ENCODE results near the gene TNFAIP3.

The TNFAIP3 gene

DNA sequence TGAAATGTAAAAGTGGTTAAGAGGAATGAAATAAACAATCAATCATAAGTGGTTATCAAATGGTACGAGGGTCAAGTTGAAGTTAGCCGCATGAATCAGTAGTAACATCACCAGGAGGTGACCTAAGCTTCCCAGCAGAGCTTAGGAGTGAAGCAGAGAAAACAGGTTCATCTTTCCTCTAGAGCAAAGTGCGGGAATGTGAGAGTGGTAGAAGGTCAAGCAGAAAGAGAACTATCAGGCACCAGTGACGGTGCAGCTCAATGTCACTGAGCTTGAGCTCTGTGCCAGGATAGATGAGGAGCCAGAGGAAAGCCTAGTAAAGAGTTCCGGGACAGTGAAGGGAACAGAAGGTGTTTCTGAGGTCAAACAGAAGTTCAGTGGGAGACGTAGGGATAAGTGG is 20.8 kb upstream of the TNFAIP3 start:
- FAIRE-seq: no peak

DNA sequence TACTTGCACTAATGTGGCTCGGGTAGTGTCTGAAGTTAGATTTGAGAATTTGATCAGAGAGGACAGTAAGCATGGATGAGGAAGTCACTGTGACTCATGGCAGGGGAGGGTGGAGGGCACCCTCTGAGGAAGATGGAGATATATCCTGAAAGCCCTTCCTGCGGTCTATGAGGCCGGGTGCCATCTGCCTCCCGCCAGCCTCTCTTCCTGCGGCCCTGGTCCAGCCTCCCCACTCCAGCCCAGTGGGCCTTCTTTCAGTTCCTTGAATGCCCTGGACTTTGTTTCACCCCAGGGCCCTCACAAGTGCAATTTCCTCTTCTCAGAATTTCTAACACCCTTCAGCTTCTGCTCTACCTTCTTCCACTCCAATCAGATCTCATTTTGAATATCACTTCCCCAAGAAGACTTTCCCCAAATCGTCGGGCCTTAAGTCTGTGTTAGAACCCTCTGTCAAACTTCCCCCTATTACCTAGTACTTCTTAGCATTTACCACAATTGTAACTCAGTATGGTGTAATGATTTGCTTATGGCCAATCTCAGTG is 20.2 kb upstream of the TNFAIP3 start:
- FAIRE-seq: no peak

DNA sequence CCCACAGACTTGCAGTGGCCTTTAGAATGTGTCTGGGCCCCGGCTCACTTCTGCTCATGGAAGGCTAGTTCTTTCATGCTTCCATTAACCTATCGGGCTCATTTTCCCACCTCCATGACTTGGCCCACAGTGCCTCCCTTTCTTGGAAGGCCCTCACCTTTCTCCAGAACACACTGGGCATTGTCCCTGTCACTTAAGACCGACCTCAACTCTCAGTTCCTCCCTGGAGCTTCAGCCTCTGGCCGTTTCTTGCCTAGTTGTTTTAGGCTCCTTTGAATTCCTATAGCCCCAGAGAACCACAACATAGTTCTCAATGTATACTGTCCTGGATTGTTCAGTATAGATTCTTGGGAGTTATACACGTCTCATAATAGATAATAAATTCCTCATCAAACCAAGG is 19.3 kb upstream of the TNFAIP3 start:
- FAIRE-seq: no peak

DNA sequence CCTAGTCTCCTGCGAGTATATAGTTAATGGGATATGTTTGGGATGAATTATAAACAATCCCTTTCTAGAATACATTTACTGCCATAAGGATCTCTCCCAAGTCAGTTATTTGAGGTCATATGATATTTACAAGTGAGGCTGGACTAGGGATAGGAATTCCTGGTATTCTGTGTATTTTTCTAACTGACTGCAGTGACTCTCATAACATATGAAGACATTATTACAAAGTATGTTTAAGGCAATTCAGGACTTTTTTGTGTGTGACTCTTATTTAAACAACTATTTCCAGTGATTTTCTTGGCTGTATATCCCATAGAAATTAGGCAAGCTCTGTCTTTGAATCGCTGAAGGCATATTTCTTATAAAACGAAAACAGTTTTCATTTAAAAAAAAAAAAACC is 18.4 kb upstream of the TNFAIP3 start:
- no peak for FAIRE-seq

DNA sequence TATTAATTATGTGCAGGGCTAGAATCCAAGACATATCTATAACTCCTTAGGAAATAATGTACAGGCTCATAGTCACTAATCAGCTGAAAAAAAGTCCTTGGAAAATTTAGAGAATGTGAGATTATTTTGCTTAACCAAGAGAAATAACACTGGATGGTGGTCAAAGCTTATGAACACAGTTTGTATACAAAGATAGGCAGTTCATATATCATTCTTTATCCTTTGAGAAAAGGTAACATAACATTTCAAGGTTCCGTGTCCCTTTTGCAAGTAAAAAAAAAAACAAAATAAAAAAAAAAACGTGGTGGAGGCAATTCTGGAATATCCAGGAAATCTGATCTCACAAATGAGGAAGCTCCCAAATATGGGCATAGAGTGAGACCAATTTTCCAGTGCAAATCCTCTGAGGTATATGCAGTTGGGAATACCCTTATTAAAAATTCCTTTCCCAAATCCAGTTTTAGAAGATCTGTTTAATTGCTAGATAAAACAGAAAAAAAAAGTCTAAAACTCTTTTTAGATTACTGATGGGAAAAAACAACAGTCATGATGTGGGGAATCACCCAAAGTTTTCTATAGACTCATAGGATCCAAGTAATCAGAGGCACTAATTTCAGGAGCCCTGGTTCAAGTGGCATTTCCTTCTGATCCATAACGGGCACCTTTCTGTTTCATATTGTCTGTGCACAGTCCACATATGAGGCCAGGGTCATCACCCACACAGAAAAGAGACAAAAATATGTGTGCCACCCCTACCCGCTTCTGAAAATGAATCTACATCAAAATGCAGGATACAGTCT is 17.7 kb upstream of the TNFAIP3 start:
- FAIRE-seq: no peak

DNA sequence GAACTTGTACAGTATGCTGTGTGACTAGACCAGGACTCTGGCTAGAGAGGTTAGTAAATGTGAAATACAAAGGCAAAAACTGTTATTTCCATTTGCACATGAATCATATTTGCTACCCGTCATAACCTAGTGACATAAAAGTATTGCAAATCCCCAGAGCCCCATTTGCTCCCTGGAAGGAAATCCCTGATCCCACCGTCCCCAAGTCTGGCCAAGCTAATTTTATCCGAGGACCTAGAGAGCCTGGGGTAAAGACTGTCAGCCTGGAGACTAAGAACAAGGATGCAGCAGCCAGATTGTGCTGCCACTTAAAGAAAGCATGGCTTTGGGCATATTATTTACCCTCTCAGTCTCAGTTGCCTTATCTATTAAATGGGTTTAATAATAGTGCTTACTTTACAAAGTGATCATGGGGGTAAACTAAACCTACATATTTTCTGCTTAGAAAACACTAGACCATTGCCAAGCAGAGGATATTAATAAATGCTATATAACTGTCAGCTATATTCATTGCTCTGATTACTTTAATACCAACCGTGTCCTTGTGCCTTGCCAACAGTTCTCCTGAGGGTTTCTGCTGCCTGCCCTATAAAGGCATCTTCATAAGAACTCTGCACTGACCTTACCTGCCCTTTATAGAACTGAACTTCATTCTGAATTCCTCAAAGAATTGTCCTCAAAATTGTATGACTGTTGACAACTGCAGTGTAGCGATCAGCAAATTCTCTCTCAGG is 16.9 kb upstream of the TNFAIP3 start:
- no peak for FAIRE-seq

DNA sequence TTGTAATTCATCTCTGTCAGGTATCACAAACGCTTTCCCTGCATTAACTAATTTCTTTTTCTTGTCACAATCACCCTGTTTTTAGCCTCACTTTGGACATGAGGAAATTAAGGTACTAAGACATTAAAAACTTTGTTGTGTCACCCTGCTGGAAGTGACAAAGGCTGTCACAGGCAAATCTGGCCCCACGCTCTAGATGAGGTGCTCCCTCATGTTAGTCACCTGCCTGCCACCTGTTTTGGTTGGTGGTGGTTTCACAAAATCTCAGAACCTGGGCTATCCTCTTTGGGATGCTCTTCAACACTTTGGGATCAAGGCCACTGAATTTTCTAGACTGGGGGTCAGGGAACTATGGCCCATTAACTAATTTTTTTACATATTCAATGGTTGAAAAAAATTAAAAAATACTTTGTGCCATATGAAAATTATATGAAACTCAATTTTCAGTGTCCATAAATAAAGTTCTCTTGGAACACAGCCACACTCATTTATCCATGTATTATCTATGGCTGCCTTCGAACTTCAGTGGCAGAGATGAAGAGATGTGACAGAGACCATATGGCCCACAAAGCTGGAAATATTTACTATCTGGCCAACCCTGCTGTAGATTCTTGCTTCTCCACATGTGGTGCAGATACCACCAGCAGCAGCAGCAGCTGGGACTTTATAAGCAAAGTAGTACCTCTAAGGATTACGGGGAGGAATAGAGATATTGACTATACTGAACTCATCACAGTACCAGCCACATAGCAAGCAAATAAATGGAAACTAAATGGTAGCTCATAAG is 16.1 kb upstream of the TNFAIP3 start:
- no peak for FAIRE-seq

DNA sequence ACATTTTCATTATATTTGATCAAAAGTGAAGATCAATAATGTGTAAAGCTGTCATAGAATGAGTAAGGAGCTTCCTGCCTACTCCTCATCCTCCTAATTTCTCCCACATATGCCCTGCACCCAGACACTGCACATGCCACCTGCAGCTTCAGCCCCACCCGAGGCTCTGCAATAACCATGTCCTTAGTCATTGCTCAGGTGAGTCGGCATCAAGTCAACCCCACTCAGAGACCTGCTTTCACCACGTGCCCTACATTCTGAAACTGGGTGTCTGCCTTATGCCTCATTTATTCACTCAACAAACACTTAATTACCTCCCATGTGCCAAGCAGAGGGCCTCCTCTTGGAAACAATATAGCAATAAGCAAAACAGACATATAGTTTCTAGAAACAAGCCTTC is 15.4 kb upstream of the TNFAIP3 start:
- no peak for FAIRE-seq

DNA sequence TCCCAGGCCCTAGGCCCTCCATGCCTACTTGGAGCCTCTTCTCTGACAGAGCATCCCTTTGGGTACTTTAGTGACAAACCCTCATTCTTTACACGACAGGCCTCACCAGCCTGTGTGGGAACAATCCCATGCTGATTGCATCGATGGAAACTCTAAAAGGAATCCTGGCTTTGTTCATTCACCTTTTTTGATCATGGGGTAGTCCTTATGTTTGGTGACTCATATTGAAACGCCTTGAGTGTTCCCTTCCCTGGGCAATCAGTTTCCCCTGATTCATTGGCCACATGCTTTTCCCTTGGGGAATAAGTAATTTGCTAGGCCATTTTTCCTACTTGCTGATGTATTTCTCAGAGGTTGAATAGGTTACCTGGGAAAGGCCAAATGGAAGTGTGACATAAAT is 14.7 kb upstream of the TNFAIP3 start:
- no peak for FAIRE-seq

DNA sequence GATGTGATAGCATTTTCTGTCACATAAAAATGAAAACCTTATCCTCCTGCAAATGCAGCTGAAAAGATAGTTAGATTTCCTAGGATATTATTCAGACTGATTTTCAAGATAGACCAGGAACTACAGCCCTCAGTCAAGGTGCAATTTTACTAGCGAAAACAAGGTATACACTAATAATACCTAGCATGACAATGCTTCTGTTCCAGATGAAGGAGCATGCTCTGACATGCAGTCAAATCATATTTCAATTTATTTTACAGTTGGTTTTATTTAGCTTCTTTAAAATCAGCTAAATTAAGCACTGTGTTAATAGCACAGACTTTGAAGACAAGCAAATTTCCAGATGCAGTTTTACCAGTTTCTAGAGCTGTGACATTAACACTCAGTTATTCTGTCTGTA is 14.2 kb upstream of the TNFAIP3 start:
- FAIRE-seq: no peak

DNA sequence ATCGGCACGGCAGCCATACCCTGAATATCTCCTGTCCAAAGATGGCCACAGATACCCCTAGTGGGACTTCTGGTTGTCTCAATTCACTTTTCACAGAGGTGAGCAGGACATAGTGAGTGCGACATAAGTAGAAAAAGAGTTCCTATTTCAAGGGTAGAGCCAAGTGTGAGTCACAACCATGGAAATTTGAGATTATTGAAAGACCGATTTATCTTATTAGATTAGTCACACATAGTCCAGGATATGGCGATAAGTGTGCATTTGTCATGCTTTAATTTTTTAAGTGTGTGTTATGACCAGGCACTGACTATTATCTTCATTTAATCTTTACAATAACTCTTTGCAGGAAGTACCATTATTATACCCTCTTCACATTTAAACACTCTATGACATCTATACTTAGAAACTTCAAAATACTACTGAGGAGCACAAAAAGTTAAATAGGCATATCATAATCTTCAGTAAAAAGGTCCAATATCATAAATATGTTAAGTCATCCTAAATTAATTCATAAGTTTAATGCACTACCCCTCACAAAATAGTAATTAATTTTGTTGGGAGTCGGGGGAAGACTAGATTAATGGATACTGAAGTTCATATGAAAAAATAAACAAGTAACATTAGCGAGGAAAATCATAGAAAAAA is 13.4 kb upstream of the TNFAIP3 start:
- FAIRE-seq: no peak

DNA sequence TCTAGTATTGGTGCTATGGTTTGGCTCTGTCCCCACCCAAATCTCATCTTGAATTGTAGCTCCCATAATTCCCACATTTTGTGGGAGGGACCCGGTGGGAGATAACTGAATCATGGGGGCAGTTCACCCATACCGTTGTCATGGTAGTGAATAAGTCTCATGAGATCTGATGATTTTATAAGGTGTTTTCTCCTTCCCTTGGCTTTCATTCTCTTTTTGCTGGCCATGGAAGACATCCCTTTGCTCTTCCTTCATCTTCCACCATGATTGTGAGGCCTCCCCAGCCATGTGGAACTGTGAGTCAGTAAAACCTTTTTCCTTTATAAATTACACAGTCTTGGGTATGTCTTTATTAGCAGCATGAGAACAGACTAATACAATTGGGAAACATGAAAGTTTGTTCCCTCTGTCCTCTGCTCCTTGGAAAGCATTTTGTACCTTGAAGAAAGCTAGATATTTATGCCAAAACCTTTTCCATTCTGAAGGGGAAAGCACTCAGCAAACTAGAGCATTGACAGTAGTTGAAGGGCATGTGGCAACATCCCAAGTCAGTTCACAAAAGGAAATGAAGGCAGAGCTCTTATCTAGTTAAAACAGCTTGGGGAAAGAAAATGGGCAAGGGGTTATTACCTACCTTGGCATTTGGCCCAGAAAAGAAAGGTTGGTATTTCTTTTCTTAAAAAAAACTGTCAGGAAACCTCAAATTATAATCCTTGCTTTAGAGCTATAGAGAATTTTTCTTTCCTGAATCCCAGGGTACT is 10.7 kb upstream of the TNFAIP3 start:
- no peak for FAIRE-seq

DNA sequence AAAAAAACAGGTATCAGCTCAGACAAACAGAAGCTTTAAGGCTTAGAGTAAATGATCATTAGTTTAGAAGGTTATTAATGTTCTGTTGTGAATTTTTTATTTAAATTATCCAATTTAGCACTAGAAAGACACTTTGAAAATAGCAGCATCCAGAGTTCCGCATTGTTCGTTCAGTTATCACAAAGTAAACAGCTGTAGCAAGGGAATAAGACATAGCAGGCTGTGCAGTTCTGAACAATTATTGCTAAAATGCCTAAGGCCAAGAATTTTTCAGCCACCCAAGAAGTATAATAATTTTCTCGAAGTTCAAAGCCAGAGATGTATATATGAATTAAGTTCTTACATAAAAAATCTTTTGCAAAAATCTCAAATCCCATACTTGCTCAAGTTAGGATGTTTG is 8.0 kb upstream of the TNFAIP3 start:
- no peak for FAIRE-seq

DNA sequence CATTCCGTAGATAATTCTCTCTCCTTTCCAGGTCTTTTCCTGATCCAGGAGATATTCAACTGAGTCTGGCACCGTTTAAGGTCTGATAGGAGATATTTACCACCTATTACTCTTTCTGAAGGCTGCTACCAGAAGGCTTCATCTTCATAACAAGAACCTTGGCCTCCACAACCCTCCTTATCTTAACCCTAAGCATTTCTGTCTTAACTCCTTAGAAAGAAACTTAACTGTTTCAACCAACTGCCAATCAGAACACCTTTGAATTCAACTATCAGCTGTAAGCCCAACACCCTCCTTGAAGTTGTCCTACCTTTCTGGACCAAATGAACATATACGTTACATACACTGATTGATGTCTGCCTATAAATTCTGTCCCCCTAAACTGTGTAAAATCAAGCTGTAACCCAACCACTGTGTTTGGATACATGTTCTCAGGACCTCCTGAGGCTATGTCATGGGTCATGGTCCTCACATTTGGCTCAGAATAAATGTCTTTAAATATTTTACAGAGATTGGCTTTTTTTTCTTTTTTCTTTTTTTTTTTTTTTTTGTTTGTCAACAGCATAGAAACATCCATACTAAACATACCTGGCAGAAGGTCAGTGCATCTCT is 6.6 kb upstream of the TNFAIP3 start:
- FAIRE-seq: no peak

DNA sequence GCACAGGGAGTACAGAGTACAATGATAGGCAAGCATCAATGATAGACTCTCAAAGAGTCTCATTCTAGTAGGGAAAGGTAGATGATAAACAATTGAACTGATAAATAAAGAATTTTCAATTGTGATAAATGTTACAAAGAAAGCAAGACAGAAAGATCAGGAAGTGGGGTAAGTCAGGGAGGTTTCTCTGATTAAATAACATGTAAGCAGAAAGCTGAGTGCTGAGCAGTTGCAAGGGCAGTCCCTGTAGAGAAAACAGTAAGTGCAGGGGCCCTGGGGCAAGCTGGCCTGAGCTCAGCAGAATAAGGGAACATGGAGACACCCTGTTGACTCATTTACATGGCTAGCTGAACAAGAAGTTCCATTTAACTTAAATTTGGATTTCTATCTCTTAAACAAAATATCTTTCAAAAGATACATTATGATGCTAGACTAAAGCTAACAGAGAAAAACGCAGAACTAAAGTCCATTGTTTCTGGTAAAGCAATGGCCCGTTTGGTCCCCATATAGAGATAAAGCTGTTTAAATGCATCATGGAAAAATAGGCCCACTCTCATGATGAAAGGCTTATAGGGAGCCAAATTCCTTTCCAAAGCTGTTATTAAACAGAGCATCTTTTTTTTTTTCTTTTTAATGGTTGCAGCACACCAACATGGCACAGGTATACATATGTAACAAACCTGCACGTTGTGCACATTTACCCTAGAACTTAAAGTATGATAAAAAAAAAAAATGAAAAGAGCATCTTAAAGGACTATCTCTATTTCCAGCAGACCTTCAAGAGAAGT is 5.3 kb upstream of the TNFAIP3 start:
- no peak for FAIRE-seq

DNA sequence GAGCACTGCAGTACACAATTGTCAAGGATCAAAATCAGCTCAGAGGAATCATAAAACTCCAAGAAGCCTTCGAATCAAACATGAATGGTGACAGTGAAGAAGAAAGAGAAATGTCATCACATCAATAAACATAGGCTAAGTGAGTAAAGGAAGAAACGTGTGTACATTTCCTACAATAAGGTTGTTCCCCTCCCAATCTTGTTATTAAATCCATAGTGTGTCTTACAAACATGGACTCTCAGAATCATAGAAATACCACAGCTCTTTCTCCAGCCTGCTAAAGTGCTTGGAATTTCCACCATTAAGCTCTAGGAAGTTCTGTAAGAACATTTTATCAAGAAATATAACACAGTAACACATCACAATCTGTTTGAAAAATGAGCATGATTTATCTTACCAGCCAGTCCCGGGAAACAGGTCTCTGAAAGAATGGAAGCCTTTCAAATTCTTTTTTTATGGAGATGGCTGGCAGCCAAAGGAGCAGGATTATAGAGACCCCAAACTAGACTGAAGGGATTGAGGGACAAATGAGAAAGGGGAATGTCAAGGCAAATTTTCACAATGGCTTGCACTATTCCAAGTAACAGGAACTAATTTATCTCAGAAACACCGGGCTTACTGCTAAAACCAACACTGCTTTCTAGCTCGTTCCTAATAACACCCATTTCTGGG is 4.5 kb upstream of the TNFAIP3 start:
- FAIRE-seq: no peak

DNA sequence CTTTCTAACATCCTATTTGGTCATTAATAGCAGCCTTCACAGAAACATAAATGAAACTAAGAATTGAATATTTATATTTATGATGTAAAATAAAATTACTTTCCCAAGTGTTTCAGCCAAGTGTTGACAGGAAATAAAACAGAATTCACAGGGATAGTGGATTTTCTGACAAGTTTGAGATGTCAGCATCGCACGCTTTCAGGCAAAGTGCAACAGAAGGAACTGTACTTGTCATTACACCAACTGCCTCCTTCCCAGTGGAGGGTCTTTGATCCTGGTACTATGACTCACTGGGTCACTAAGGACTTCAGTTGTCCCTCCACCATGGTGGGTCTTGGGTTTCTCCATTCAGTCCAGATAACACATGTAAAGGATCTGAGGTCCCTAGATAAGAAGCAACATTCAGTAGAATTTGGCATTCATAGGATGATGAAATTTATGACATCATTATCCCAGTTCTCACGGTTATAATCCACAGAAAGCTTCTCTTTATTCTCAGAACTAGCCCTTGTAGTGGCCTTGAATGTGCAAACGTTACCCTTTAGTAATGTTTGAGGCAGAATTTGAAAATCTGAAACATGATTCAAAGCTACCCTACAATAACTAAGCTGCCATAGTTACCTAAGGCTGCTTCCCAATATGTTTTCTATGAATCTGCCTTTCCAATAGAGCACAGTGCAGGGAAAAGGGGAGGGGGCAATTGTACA is 3.8 kb upstream of the TNFAIP3 start:
- no peak for FAIRE-seq

DNA sequence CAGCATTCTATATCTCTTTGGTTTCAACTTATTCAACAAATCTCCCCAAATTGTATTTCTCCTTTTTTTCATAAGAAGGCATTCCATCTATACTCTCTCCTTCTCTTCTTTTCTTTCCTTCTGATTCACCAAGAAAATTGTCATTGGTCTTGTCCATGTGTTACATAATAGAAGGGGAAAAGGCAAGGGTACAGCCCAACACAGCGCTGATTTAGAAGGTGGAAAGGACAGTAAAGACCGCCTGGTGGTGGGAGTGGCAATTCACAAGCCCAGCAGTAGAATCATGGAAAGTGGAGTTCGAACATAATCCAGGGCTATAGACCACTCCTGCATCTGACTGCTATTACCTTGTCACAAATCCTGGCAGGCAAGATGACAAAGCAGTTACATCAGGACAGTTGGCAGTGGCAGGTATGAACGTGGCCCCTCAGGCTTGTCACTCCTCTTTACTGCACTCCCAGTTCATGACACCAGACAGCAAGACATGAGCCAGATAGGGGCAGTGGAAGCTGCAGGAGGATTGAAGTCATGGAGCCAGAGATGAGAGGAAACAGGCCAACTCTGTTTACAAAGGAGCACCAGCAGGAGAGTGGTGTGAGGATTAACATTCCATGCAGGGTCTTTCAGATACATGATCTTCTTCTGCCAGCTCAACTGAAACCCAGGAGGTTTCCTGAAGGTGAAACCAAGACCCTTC is 2.1 kb upstream of the TNFAIP3 start:
- FAIRE-seq: no peak

Data from A204.1 (cell line).